Activated effector memory CD4-positive, alpha-beta T cell treated with anti-CD3 and anti-CD28 coated beads, Interleukin-2, amount 50 U/mL, for 16 hours (primary cell): ENCODE measurements around the gene PLA2G2C.

Experiments used
- DNase-seq: peaks from one replicate; pipeline ENCODE4 v3.0.0-alpha.2; 2020

PLA2G2C gene

GRCh38 chr1:20126041-20126805 lies 60.1 kb downstream of the PLA2G2C start:
- DNase-seq, result no peak

GRCh38 chr1:20125100-20125499 lies 61.2 kb downstream of the PLA2G2C start:
- DNase-seq, result no peak

DNA sequence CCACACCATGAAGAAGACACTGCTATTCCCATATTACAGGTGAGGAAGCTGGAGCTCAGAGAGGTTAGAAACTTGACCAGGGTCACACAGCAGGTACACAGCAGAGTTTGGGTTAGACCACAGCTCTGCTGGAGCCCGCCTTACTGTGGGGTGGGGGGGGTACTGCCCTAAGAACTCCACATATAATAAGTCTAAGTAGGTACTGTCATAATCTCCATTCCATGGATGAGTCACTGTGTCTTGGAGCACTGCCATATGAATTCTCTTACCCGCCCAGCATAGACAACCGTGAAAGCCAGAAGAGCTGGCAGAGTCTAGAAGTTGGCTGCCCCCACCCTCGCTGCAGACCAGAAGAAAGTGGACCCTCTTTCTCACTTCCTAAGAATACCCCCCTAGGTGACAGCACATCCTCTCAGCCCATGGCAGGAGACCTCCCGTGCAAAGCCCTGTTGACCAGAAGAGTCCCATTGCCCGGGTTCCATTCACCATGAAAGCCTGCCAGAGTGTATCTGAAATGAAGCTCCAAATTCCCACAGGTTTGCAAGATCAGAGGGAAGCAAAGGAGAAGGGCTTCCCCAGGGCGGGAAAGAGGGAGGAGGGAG lies 61.8 kb downstream of the PLA2G2C start:
- no peak for DNase-seq

DNA sequence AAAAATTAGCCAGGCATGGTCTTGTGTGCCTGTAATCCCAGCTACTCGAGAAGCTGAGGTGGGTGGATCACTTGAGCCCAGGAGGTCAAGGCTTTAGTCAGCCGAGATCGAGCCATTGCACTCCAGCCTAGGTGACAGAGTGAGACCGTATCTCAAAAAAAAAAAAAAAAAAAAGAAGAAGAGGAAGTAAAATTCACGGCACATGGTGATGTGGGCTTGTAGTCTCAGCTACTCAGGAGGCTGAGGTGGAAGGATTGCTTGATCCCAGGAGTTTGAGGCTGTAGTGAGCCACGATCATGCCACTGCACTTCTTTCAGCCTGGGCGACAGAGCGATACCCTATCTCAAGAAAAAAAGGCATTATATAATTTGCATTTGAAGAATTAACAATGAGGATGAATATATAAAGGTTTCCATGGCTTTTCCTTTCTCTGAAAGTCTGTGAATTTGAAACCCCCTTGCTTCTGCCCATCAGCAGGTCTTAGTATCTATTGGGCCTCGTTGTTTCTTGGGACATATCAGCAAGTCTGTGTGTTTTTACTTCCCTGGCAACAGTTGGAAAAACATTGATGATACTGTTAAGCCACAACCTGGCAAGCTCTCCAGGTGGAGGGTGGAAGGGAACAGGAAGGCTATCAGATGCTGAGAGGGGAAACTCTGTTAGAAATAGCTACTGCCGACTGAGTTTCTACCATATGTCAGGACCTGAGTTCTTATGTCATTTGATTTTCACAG lies 62.4 kb downstream of the PLA2G2C start:
- DNase-seq, result no peak

- no peak for DNase-seq
Measured at GRCh38 chr1:20120796-20121195, 65.5 kb downstream of the PLA2G2C start.

- DNase-seq, result no peak
Measured at GRCh38 chr1:20119347-20119746, 67.0 kb downstream of the PLA2G2C start, which contains the start of gene PLA2G2D. Gene PLA2G2D (minus strand): TSS chr1:20119536. CDS start chr1:20119498, 38 bp downstream.

DNA sequence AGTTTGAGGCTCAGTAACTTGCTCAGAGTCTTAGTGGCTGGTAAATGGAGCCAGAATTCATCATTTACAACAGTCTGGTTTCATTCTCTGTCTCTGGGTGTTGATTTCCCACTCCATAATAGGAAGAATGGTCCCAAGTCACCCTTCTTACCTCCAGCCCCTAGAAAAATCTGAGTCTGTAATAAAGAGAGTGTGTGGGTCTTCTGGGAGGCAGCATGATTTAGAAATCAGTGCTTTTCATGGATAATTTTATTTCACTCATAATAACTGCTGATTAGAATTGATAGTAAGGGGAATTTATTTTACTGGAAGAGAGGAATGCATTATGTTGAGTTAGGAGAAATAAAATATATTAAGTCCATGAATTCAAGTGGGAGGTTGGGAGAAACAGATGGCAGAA lies 69.1 kb downstream of the PLA2G2C start:
- no peak for DNase-seq

GRCh38 chr1:20115916-20116315 lies 70.4 kb downstream of the PLA2G2C start:
- no peak for DNase-seq

GRCh38 chr1:20115479-20115878 lies 70.8 kb downstream of the PLA2G2C start:
- no peak for DNase-seq

DNA sequence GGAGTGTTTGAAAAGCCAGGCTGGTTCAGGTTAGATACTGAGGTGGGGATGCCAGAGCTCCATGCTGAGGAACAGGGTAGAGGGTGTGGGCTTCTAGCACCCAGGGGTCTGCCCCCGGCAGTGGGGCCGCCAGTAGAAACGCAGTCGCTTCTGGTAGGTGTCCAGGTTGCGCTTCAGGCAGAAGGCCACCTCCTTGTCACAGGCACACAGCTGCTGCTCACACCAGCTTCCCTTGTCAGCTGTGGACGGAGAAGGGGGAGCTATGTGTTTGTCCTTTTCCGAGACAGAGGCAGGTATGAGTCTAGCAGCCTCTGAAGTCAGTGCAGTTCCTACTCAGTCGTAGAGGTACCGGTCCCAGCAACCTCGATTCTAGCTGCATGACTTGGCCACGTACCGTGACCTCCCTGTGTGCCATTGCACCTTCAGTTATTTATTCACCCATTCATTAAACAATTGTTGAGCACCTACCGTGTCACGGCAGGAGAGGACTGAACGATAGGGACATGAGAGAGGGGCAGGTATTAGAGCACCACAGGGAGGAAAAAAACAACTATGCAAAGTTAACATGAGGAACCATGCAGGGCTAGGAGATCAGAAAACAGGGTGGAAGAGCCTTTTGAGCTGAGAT lies 72.2 kb downstream of the PLA2G2C start:
- no peak for DNase-seq
